ENCODE results near the gene MPP1.
A peak's percentile ranks its signal among the peaks of the same experiment; 100 is the strongest.

MPP1 gene

DNA sequence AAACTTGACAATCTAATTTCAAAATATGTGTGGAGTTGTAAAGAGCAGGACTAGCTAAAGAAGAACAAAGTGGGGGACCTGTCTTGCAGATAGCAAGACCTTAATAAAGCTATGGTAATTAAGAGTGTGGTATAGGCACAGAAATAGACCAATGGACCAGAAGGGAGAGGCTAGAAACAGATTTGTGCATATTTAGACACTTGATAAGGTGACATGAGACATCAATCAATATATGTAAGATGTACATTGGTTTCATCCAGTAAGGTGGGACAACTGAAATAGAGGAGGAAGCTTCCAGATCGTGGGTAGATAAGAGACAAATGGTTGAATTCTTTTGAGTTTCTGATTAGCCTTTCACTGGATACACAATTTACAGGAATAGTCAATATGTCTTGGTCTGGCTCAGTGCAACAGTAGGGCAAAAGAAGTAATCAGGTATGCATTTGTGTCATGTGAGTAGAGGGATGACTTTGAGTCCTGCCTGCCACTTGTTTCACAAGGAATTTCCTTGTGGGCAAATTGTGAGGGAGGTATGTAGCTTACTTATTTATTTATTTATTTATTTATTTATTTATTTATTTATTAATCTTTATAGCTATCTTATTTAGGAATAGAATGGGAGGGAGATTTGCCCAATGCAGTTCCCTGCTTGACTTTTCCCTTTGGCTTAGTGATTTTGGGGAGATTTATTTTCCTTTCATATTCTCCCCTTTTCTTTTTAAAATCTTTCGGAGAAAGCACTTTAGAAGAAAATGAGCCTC, 7.2 kb upstream of the MPP1 start:
- DNase-seq: no peak

DNA sequence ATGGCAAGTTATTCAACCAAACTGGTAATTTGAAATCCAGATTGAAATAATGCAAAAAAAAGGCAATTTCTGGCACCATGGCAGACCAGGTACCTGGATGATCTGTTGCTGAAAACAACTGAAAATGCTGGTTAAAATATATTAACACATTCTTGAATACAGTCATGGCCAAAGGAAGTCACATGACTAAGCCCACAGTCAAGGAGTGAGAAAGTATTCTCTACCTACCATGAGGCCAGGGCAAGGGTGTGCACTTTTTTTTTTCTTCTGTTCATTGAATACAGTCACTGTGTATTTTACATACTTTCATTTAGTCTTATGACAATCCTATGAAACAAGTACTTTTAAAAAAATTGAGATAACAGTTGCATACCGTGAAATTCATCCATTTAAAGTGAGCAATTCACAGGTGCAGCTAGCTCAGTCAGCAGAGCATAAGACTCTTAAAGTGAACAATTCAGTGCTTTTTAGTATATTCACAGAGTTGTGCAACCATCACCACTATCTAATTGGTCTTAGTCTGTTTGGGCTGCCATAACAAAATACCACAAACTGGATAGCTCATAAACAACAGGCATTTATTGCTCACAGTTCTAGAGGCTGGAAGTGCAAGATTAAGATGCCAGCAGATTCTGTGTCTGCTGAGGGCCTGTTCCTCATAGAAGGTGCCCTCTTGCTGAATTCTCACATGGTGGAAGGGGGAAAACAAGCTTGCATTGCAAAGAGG, 4.8 kb upstream of the MPP1 start:
- DNase-seq: no peak

DNA sequence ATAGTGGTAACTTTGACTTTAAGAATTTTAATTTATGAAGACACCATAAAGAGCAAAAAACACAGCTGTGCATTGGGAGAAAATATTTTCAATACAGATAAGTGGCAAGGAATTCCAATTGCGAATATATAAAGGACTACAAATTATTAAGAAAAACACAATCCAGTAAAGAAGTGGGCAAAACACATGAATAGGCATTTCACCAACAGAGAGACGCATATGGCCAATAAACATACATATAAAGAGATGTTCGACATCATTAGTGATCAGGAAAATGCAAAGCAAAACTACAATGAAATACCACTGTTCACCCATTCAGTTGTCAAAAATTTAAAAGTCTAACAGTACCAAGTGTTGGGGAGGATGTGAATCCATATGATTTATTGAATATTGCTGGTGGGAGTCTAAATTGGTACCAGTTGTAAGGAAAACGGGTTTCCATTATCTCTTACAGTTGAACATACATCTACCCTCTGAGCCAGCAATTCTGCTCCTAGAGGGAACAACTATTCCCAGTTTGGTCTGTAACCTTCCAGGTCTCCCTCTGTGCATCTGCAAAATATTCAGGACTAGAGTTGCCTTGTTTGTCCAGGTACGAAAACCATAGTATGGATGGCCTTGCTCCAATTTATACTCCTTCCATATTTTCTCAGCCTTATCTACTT, 1.7 kb upstream of the MPP1 start:
- DNase-seq: no peak

DNA sequence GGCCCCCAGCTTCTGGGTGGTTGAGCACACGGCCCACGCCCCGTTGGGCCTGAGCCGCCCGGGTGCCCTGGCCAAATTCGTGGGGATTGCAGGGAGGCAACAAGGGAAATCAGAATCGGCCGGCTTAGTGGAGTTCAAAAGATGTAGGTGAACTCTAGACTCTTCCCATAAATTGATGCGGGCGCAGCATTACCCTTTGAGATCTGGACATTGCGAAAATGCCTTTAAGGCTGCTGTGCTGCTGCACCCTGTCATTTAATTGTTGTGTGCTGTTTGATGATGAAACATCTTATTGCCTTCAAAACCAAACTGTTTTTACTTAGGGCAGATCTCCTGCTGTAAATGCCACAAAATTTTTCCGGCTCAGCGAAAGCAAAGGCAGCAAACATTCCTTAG, 409 bp upstream of the MPP1 start:
- DNase-seq: no peak

DNA sequence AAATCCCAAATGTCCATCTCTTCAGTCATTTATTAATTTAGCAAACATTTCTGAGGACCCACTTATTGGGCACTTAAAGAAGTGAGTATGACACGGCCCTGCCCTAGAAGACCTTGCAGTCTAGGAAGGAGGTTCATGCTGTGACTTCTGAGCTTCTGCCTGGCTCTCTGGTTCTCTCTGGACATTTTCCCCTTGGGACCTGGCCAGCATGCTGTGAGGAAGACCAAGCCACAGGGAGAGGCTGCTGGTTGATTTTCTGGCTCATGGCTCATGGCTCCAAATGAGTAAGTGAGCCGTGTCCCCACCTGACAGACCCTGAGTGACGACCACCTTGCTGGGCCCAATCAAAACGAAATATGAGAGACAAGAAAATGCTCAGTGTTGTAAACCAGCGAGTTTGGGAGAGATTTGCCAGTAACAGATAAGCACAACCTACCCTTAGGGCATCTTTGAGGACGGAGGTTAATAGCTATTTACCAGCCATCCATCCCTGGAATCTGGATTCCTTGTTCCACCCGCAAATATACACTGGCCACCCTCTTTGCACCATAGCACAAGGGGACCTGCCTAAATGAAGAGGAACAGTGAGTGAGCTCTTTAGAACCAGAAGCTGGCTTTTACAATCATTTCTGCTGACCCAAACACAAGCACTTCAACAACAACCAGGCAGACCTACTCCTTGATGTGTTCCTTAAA, 876 bp downstream of the MPP1 start:
- no peak for DNase-seq

DNA sequence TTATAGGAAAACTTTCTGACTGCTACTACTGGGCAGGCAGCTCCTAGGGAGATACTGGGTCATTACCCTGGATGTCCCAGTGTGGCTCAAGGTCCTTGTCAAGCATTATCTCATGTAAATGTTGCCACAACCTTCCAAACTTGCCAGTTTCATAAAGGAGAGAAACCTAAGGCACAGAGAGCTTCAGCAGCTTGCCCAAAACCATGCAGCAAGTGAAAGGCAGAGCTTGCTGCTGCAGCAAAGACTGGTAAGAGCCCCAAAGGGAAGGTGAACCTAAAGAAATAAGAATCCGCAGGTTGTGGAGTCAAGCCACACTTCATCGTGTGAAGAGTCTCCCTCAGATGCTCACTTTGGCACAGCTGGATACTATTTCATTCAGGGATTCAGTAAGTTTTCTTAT, 2.3 kb downstream of the MPP1 start:
- no peak for DNase-seq

DNA sequence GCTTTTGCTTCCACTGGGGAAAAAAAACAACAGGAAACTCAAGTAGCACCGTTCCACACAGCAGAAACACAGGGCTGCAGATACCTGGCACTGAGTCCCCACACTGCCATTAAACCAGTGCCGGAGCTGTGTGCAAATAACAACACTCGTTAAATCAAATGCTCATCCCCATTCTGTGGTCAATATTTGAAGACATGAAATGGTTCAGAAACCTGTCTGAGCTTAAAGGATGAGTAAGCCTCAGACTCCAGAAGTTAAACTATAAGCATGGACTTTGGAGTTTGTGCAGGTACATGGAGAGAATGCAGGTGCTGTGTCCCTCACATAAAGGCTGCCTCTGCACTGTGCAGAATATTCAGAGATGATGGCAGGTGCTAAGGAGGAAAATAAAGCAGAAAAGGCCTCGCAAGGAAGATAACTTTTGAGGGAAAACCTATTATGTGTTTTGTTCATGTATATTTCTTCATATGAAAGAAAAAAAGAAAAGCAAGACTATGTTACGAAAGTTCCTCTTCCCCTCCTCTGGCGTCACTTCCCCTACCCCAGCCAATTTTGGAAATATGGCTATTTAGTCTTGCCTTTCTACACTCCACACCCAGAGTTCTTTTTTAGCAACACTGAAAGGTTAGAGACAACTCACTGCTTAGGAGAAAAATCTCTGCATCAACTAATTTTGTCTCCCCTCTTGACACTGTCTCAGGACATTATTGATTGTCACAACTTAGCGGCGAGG, 4.6 kb downstream of the MPP1 start:
- DNase-seq: no peak

DNA sequence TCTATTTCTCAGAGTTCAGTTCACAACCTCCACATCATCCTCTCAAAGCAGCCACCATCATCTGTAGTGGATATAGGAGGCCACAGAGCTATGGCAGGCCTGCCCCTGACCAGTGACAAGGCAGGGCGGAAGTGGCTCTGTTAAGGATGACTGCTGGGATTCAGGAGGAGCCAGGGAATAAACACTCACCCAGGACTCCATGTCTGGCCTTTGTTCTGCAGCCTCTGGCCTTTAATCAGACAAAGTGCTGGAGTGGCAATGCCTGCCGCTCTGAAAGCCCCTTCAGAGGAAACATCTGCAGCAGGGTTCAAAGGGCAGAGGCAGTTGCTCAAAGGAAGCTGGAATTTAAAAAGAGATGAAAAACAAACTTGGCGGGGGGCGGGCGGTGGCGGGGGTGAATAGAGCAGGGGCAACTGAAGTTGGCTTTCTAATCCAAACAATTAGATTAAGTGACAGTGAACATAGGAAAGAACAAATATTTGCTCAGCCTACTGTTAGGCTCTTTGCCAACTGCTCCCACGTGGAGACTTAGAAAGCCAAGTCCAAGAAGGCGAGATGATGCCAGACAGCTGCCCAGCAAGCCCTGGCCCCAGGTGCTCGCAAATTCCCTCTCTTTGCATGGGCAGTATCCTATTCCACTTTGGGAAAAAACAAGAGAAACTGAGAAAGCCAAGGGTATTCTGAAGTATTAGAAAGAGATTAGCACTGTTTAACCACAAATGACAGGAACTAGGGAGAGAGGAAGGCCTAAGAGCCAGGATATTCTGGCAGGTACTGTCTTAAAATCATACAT, 5.5 kb downstream of the MPP1 start:
- peak; percentile 62 for DNase-seq

DNA sequence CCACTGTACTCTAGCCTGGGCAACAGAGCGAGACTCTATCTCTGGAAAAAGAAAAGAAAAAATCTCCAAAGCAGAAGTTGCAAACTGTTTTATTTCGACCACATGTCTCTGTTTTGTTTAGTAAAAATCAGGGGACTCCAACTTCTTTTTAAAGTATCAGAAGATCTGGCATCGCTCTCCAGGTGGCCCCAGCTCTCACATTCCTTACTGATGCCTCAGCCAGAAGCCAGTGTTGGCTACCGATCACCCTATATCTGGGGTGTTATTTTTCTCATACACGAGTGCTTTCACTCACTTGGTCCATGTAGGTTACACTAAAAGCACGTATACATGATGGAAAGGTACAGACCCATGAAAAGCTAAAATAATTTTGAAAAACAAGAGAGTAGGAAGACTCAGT, 8.3 kb downstream of the MPP1 start:
- no peak for DNase-seq

DNA sequence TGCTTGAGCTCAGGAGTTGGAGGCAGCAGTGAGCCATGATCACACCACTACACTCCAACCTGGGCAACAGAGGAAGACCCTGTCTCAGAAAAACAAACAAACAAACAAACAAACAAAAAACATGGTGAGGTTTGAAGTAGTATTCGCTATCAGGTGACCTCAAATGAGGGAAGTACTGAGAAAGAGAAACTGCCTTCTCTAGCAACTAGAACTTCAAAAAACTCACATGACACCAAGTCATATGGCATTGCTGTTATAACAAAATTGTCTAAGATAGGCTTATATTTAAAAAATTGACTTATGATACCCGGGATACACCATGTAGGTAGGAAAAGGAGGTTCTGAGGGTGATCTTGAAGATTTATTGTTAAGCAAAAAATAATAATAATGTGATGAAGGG, 10.3 kb downstream of the MPP1 start:
- no peak for DNase-seq

DNA sequence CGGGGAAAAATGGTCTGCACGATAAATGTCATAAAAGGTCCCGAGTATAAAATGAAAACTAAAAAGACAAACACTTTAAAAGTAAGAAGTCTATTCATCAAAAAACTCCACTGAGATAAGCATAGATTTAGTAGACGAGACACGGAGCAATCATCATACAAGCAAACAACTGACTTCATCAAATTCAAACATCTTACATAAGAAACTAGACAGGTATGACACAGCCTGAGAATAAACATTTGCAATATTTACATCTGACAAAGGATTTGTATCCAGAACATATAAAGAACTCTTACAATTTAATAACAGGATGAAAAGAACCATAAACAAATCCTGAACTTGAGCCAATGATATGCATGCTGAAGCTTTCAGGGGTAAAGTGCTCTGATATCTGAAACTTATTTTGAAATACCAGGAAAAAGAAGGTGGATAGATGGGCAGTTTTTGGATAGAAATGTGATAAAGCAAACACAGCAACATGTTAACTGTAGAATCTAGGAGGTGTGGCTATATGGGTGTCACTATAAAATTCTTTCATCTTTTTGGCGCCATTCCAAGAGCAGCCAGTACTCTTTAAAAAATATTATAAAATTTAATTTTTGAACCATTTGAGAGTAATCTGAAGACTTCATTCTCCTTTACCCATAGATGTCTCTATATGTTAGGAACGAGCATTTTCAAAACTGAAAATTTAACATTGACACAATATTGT, 12.0 kb downstream of the MPP1 start:
- DNase-seq: no peak

DNA sequence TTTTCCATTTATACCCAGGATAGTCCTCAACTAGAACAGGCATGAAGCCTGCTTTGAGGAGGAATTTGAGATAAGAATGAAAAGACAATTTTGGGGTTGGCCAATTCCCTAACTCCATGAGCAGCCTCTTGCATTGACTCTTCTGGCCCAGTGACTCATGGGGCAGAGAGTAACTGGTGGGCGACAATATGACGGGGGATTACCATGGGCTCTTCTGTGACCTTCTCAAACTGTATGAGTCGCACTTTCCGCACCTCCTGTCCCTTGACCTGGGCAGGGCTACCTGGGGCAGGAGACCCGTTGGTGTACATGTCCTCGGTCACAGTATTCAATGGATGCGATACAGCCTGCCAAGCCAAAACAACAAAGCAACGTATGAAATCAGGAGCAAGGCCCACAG, 13.3 kb downstream of the MPP1 start:
- no peak for DNase-seq

DNA sequence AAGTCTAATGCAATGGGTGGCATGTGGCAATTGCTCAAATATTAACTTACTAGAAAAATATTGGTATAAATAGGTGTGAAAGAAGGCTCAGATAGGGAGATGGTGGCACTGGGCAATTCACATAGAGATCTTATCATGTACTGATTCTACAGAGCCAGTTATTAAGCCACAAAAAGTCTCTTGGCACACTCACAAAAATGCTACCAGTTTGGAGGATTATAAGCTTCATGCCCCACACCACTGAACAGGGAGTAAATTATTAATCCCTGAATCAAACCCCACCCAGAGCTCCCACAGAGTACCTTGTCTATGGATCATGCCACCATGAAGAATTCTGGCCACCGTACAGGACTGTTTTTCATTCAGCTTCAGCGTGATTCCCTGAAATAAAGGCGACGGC, 13.8 kb downstream of the MPP1 start:
- DNase-seq: no peak

DNA sequence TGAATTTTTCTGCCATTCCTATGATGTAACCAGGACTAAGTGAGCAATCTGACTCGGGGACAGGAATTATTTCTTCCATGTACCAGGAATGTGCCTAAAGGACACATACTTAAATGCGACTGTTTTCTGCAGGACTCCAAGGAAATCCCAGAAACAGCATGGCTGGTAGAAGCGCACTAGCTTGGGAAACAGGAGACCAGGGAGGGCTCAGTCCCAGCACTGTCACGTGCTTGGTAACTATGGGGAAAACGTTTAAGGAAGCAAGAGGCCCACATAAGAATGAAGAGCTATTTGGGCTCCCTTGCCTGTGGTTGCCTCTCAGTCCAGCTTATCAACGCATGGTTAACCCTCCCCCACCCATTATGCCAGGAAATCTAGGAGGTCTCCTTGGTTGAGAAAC, 19.6 kb downstream of the MPP1 start:
- no peak for DNase-seq

DNA sequence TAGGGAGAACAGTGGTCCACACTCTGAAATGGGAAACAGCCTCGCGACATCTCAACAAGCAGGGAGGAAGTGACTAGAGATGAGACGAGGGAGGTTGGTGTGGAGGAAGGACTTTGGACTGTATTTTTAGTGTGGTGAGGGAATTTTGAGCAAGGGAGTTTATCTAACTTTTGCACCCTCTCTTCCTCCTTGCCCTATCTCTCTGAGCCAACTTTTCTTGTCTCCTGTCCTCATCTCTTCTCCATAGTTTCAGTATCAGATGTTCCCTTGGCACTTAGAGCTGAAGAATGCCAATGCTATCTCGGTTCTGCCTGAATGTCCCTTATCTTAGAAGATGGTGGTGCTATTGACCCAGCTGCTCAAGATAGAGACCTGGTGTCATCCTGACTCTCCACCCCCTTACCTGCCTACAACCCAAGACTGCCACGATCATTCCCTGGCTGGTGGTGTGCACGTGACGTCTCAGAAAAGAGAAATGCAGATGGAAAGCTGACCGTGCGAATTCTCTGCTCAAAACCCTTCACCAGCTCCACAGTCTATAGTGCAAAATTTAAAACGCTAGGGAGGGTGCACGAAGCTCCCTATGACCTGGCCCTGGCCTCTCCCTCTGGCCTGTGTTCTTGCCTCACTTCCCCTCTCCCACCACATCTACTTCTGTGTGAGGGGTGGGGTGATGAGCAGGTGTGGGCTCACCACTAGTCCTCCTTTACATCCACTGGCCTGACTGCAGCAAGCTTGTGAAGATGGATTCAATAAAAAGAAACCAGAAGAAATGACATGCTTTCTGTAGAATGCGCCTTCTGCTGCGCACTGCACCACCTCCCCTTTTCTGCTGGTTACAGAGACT, 20.9 kb downstream of the MPP1 start:
- DNase-seq: no peak

DNA sequence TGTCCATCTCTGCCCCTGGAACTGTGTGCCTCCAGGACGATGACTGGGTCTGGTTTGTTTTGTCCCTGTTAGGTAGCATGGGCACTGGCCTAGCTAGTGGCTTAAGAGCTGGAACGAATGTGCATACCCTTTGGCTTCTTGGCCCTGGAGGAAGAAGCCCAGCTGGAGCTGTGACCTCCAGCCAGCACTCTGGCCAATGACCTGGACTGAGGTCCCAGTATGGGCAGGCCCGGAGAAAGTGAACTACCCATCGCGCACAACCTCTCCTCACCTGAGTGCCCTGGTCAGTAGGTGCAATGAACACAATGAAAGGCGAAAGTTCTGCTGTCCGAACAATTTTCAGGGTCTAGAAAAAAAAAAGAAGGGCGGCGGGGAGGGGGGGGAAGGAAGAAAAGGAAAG, 24.3 kb downstream of the MPP1 start:
- no peak for DNase-seq

DNA sequence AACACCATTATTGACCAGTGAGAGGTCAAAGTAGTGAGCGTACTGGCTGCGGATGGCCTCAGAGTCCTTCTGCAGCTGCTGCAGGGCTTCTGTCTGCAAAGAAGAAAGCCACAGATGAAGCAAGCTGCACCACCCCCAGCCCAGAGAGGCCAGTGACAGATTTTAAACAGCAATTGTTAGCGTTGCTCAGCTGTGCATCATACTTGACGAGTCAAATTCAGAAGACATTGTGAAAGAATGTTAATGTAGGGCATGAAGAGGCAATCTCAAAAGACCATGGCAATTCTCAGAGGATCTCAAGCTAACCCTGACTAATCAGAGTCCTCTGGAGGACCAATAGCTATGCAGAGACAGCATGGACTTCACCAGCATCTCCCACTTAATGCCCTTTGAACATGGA, 26.0 kb downstream of the MPP1 start:
- no peak for DNase-seq

DNA sequence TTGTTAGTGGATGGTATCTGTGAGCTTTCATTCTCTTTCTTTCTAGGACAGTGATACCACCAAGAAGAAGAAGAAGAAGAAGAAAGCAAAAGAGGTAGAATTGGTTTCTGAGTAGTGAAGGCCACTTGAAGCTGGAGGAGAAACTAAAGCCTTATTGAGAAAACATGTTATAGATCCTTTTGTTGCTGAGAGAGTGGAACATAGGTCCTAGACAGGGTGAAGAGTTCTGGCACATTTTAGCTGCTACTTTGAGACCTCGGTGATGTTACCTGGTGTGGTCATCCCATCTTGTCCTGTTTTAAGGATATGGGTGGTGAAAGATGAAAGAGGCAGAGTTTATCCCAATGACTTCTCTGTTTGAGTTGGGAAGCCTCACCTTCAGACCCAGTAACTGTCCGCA, 28.5 kb downstream of the MPP1 start:
- no peak for DNase-seq

DNA sequence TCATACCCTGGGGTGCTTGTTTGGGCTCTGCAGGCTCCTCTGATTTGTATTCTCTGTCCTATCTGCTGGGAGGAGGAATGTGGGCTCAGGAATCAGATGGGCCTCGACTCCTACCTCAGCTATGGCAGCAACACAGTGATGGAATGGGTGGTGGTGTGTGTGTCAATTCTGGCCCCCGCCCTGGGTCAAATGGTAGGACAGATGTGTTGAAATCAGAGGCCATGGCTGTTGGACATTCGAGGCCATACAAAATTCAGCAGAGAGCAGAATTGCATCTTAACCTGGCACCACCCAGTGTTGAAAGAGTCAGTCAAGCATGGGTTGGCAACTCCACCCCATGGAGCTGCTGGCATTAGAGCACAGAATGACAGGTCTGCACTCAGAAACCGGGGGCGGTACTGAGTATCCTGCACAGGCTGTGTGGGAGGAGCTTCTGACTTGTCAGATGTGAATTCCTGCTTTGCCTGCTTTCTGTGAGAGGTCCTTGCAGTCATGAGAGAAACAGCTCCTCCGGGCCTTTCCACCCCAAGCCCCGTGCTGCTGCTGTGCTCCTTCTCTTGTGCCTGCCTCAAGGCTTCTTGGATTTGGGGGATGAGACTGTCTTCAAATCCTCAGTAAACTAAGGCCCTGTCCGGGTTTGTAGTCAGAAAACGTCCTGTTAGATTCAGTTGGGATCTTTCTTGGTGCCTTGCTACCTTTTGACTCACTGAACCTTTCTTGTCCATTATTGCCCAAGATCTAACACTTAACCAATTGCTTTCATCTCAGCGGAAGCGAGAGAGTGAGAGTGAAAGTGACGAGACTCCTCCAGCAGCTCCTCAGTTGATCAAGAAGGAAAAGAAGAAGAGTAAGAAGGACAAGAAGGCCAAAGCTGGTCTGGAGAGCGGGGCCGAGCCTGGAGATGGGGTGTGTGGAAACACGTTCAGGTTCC, 29.6 kb downstream of the MPP1 start:
- DNase-seq: no peak

All from NCI-H1436 treated with DMSO at 0.1 percent for 48 hours (cell line).